ENCODE measurements around the gene PPIF.
A peak's percentile ranks its signal among the peaks of the same experiment; 100 is the strongest.

PPIF gene

DNA sequence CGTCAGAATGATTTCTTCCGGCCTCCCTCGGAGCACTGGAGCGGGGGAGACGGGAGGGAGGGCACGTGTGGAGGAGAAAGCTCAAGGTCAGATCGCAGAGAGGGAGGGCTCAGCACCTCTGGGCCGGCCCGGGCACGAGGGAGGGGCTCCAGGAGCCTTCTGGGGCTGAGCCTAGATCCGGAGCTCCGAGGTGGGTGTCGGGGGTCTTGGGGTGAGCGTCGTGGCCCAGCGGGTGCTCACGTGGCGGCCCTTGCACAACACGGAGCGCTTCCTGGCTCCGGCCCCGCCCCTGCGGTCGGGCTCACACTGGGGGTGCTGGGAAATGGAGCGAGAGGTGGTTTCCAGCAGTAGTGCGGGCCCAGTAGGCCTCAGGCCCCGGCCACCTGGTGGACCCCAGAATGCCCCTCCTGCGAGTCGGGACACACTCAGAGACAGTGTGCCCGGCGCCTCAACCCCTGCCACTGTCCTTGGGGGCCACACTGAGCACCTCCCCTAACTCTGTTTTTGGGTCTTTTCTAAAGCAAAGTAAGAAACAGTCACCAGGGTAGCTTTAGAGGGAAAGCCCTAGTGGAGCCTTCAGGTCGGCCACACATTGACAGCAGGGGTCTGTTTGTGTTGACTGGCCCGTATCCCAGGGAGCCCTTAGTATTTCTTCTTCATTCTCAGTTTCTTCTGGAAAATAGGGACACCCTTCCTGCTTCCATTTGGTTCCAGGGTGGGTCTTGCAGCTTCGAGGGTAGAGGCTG is 798 bp downstream of the PPIF start:
- peak; percentile 44 for DNase-seq (ENCODE audit: extremely low spot score)
- TF ChIP-seq L3MBTL2 (conservative IDR thresholded peaks at IDR 0.05): peak; percentile 94
- TF ChIP-seq CTBP1 (IDR thresholded peaks at IDR 0.05; ENCODE audit: borderline replicate concordance): no peak
- TF ChIP-seq FOXA1 (IDR thresholded peaks at IDR 0.05): no peak
- TF ChIP-seq HDGF (IDR thresholded peaks at IDR 0.05; ENCODE audit: borderline replicate concordance): 0 out of 2 replicates have a peak, but pooled peaks have one; percentile 31
- ChIA-PET CTCF (interaction anchor here (0.6 kb wide), 1 partner anchor 11 kb away, joined by 5 read pairs; no protein-coding TSS in a partner anchor), POLR2A (interaction anchor here (0.7 to 2.0 kb wide), 4 partner anchors 10 to 139 kb away, joined by 3 to 7 read pairs (median 5); no protein-coding TSS in a partner anchor)

GRCh38 chr10:79348640-79348988 is 1.3 kb downstream of the PPIF start:
- POLR2A ChIA-PET: interaction anchor here (1.0 to 2.0 kb wide), 2 partner anchors 9 to 139 kb away, joined by 5 to 7 read pairs; no protein-coding TSS in a partner anchor
- TF ChIP-seq HDGF (IDR thresholded peaks at IDR 0.05; ENCODE audit: borderline replicate concordance): no peak
- no peak for TF ChIP-seq PKNOX1 (IDR thresholded peaks at IDR 0.05)
- TF ChIP-seq FOXK2 (IDR thresholded peaks at IDR 0.05): no peak
- TF ChIP-seq SP1 (IDR thresholded peaks at IDR 0.05): no peak
- TF ChIP-seq L3MBTL2 (conservative IDR thresholded peaks at IDR 0.05): no peak
- no peak for TF ChIP-seq FOXM1 (IDR thresholded peaks at IDR 0.05; ENCODE audit: borderline replicate concordance)
- TF ChIP-seq TARDBP (IDR thresholded peaks at IDR 0.05): no peak
- TF ChIP-seq CTBP1 (IDR thresholded peaks at IDR 0.05; ENCODE audit: borderline replicate concordance): no peak
- no peak for TF ChIP-seq ARNT (IDR thresholded peaks at IDR 0.05)
- no peak for TF ChIP-seq FOXA1 (IDR thresholded peaks at IDR 0.05)
- TF ChIP-seq ZNF384 (IDR thresholded peaks at IDR 0.05): no peak
- TF ChIP-seq ELF4 (IDR thresholded peaks at IDR 0.05): no peak
- no peak for TF ChIP-seq SUZ12 (IDR thresholded peaks at IDR 0.05)
- no peak for TF ChIP-seq BHLHE40 (IDR thresholded peaks at IDR 0.05; ENCODE audit: borderline replicate concordance)
- TF ChIP-seq LEF1 (IDR thresholded peaks at IDR 0.05; ENCODE audit: borderline replicate concordance): no peak
- no peak for TF ChIP-seq NFRKB (IDR thresholded peaks at IDR 0.05)
- CTCF ChIA-PET: no interaction called here
- DNase-seq (ENCODE audit: extremely low spot score): no peak

DNA sequence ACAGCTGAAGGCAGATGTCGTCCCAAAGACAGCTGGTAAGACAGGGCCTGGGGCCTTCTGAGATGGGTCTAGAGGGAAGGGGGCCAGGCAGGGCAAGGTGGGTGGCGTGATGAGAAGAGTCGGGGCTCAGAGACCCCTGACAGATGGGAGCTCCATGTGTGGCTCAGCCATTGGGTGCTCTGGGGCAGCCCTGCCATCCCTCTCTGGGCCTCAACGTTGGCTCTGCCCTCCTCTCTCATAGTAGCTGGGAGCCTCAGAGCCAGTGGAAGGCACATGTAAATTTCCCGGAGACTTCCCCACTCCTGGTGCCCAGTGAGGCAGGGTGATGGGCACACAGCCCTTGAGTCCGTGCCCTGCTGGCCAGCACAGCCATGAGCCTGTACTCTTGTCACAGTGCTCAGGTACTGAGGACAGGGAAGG is 1.8 kb downstream of the PPIF start:
- ChIA-PET CTCF (no interaction called here), POLR2A (interaction anchor here (2.0 kb wide), 1 partner anchor 9 kb away, joined by 7 read pairs; no protein-coding TSS in a partner anchor)
- TF ChIP-seq BHLHE40 (IDR thresholded peaks at IDR 0.05; ENCODE audit: borderline replicate concordance) (no peak), NFRKB (IDR thresholded peaks at IDR 0.05) (no peak), ARNT (IDR thresholded peaks at IDR 0.05) (no peak), PKNOX1 (IDR thresholded peaks at IDR 0.05) (no peak), CTBP1 (IDR thresholded peaks at IDR 0.05; ENCODE audit: borderline replicate concordance) (no peak), LEF1 (IDR thresholded peaks at IDR 0.05; ENCODE audit: borderline replicate concordance) (no peak), SP1 (IDR thresholded peaks at IDR 0.05) (no peak), HDGF (IDR thresholded peaks at IDR 0.05; ENCODE audit: borderline replicate concordance) (no peak), ELF4 (IDR thresholded peaks at IDR 0.05) (no peak), L3MBTL2 (conservative IDR thresholded peaks at IDR 0.05) (no peak), ZNF384 (IDR thresholded peaks at IDR 0.05) (no peak), FOXM1 (IDR thresholded peaks at IDR 0.05; ENCODE audit: borderline replicate concordance) (no peak), FOXA1 (IDR thresholded peaks at IDR 0.05) (no peak), TARDBP (IDR thresholded peaks at IDR 0.05) (no peak), SUZ12 (IDR thresholded peaks at IDR 0.05) (no peak), FOXK2 (IDR thresholded peaks at IDR 0.05) (no peak)
- no peak for DNase-seq (ENCODE audit: extremely low spot score)

GRCh38 chr10:79349766-79350406 is 2.6 kb downstream of the PPIF start:
- DNase-seq (ENCODE audit: extremely low spot score): no peak
- POLR2A ChIA-PET: interaction anchor here (2.0 kb wide), 1 partner anchor 8 kb away, joined by 7 read pairs; no protein-coding TSS in a partner anchor
- CTCF ChIA-PET: no interaction called here
- no peak for TF ChIP-seq TARDBP (IDR thresholded peaks at IDR 0.05)
- no peak for TF ChIP-seq PKNOX1 (IDR thresholded peaks at IDR 0.05)
- TF ChIP-seq FOXA1 (IDR thresholded peaks at IDR 0.05): no peak
- TF ChIP-seq HDGF (IDR thresholded peaks at IDR 0.05; ENCODE audit: borderline replicate concordance): no peak
- no peak for TF ChIP-seq NFRKB (IDR thresholded peaks at IDR 0.05)
- no peak for TF ChIP-seq ZNF384 (IDR thresholded peaks at IDR 0.05)
- TF ChIP-seq LEF1 (IDR thresholded peaks at IDR 0.05; ENCODE audit: borderline replicate concordance): no peak
- TF ChIP-seq SP1 (IDR thresholded peaks at IDR 0.05): no peak
- no peak for TF ChIP-seq SUZ12 (IDR thresholded peaks at IDR 0.05)

GRCh38 chr10:79350407-79351154 is 3.3 kb downstream of the PPIF start:
- POLR2A ChIA-PET: no interaction called here
- no peak for DNase-seq (ENCODE audit: extremely low spot score)
- CTCF ChIA-PET: no interaction called here
- TF ChIP-seq SP1 (IDR thresholded peaks at IDR 0.05) (no peak), FOXA1 (IDR thresholded peaks at IDR 0.05) (no peak), CTBP1 (IDR thresholded peaks at IDR 0.05; ENCODE audit: borderline replicate concordance) (no peak), FOXK2 (IDR thresholded peaks at IDR 0.05) (no peak), PKNOX1 (IDR thresholded peaks at IDR 0.05) (no peak), TARDBP (IDR thresholded peaks at IDR 0.05) (no peak)
